ENCODE data around the gene GNG12.
"Not testable (repeated sequence)": the region's sequence is repeated elsewhere in the genome, so short reads cannot be mapped to it uniquely, and the experiment has no call there.

Gene GNG12

DNA sequence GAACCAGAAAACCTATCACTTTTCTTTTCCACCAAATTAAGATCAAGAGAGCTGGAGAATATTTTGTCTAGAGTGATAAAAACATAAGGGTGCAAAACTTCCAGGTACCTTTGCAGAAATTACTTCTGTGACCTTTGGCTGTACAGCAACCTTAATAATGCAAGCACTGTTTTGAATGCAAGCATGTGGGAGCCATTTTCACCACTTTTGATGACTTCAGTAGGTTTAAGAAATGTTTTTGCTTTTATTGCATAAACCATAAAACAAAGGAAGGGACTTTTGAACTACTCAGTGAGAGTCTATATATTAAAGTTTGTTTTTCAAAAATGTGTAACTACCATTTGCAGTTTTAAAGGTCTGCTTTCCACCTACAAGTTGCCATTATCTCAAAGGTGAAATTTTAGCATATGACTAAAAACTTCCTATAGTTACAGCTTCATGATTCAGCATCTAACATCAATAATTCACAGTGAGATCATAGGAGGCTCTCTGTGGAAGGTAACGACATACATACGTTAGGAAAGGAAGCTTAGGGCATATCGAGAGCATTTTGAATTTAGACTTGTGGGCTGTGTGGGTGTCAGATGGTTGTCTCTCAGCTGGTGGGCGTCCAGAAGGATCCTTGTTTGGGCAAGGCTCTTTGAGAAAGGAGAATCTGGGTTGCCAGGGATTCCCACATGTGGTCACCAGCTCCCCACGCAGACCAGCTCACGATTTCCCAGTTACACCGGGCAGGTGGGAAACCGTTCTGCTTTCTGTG, 149.3 kb downstream of the GNG12 start:
- no peak for DNase-seq (ENCODE audit: low read depth, low spot score)

DNA sequence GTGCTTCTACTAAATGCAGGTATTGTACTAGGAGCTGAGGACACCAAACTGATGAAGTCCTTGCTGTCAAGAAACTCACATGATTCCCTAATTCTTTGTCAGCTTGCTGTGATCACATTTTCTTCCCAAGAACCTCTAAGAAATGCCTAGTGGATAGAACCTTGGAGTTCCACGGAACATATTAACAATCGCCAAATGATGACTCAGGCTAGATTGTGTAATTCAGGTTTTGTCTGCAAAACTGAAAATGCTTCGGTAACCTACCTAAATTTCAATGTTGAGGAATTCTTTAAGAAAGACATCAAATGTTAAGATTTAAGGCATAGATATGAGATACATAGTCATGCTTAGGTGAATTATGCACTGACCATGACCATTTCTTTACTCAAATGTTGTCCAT, 150.0 kb downstream of the GNG12 start:
- no peak for DNase-seq (ENCODE audit: low read depth, low spot score)

DNA sequence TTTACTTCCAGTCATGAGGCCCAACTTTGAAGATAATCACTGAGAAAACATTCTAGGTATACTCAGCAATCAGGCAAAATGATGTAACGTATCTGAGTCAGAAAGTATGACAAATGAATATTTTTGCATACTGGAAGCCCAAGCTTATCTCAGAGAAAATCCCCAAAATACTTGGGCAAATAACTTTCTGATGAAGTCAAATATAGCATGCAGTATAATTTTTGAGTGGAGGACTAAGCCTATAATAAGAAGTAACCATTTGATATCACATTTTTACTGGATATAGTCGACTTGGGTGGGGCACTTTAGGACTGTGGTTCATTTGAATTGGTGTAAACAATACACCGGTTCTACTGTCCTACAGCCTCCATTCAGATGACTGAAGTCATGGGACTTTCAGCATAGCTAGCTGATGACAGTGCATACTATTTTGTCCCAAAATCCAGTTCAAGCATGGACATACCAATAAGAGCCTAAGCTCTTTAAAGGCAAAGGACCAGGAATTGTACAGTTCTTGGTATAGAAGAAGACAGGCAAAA, 150.5 kb downstream of the GNG12 start:
- DNase-seq (ENCODE audit: low read depth, low spot score), result no peak

DNA sequence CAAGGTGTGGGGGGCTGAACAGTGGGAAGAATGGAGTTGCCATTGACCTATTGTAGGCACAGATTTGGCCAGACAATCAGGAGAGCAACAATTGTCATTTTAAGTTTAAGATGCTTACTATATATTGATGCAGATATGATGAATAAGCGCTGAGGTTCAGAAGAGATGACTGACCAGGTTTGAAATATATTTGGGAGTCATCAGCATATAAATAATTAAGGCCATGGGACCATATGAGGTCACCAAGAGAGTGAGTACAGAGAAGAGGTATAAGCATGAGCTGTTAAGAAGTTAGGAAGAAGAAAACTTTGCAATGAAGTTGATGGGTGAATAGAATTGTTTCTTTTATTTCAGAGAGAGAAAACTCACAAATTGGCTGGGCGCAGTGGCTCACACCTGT, 152.8 kb downstream of the GNG12 start:
- no peak for DNase-seq (ENCODE audit: low read depth, low spot score)

DNA sequence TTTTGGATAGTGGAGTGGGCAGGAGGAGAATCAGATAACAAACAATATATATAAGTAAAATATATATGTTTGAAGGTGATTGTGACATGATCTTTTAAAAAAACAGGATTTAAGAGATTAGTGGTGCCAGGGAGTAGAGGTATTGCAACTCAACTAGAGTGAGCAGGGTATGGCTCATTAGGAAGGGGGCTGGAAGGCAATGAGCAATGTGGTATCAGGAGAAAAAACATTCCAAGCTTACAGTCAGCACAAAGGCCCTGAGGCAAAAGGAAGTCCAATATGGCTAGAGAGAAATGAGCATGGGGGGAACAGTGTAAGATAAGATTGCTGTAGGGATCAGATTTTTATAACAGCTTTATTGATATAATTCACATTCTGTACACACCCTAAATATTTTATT, 153.6 kb downstream of the GNG12 start:
- DNase-seq (ENCODE audit: low read depth, low spot score), result no peak

DNA sequence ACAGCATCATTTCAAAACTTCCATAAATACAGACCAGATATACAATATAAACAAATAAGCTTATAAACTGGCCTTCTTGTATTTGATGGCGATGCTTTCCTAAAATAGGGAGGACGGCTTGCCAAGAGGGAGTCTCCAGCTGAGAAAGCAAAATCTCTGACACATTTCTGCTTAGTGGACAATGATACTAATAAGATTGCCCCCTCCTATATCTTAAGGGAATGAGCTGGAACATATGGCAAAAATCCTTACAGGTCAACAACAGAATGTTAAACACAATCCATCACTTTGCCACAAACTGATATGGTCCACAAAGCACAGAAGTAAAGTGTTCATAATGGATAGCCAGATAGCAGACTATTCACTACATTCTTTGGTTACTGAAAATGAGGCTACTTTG, 155.3 kb downstream of the GNG12 start:
- no peak for DNase-seq (ENCODE audit: low read depth, low spot score)

DNA sequence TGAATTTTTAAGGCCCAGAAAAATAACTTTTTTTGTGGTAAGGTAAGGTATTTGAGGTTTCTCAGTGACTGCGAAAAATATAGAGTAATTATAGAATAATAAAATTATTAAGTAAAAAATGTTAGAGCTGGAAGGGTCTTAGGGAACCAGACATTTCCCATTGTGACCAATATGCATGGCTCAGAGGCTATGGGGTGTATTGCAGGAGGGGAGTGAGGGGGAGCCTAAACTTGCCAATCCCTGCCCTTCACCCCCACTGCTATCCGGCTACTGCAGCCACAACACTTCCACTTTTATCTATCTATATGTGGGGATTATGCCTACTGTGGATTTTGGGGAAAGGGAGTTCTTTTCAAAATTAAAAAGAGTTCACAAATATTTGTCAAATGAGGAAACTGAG, 155.9 kb downstream of the GNG12 start:
- no peak for DNase-seq (ENCODE audit: low read depth, low spot score)

DNA sequence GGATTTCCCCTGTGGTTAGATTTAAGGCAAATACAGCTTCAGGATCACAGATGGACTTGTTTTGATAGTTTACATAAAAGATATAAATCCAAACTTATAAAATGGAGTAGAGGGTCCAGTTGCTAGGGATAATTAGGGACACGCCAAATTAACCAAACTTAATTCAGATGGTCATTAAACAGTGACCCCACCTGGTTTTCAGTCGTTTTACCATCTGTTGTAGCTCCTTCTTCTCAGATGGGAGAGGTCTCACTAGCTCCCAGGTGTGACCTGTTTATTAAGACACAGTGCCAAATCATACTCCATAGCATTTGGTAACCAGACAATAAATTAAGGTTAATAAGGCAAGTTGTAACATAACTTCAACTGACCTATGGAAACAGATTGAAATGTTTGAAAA, 156.3 kb downstream of the GNG12 start:
- DNase-seq (ENCODE audit: low read depth, low spot score), result no peak

DNA sequence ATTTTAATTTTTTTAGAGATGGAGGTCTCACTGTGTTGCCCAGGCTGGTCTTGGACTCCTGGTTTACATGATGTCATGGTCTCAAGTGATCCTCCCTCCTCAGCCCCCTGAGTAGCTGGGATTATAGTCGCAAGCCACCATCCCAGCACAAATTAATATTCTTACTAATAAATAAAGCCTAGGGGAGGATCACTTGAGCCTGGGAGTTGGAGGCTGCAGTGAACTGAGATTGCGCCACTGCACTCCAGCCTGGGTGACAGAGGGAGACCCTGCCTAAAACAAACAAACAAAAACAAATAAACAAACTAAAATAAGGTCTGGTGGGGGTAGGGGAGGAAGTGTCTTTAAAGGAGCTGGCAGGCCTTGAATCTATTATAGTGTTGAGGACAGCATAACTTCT, 157.0 kb downstream of the GNG12 start:
- no peak for DNase-seq (ENCODE audit: low read depth, low spot score)

DNA sequence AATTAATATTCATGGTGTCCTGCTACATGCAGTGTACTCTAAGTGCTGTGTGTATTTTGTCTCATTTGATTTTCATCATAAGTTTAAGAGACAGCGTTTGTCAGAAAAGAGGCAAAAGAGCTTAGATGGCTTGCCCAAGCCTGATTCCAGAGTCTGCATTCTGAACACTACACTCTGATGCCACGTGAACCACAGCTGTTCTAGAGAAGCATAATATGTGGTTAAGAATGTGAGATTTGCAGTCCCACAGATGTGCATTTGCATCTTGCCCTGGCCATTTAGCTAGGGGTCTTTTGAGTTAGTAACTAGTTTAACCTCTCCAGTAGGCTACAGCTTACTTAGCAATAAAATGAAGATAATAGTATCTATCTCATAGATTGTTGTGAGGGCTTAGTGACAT, 157.5 kb downstream of the GNG12 start:
- DNase-seq (ENCODE audit: low read depth, low spot score), result no peak

DNA sequence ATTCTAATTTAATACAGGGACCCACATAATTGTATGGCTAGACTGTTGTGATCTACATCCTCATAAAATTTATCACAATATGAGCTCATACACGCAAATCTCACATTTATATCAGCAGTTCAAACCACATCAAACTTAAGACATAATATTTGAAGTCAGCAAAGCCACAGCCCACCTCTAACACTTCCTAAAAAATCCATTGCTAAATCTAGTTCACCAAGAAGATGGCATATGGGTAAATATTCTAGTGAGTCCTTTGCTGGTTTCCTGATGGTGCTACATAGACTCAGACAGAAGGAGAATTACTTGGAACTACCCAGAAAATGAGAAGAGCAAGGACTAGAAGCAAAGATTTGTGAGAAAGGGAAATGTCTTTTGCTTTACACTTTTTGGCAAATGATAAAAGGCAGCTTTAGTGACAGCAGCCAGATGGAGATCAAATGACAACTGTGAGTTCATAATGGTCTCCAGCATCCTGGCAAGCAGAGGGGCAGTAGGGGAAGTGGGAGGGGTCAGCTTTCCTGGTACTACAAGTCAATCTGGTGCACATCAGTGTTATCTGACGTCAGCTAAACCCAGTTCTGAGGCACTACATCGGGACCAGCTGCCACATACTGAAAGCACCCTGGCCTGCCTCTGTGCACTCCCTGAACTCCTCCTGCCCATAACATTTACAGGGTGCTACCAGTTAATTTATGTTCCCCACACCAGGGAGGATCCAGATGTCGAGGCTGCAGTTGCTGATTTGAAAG, 158.8 kb downstream of the GNG12 start:
- DNase-seq (ENCODE audit: low read depth, low spot score), result no peak

DNA sequence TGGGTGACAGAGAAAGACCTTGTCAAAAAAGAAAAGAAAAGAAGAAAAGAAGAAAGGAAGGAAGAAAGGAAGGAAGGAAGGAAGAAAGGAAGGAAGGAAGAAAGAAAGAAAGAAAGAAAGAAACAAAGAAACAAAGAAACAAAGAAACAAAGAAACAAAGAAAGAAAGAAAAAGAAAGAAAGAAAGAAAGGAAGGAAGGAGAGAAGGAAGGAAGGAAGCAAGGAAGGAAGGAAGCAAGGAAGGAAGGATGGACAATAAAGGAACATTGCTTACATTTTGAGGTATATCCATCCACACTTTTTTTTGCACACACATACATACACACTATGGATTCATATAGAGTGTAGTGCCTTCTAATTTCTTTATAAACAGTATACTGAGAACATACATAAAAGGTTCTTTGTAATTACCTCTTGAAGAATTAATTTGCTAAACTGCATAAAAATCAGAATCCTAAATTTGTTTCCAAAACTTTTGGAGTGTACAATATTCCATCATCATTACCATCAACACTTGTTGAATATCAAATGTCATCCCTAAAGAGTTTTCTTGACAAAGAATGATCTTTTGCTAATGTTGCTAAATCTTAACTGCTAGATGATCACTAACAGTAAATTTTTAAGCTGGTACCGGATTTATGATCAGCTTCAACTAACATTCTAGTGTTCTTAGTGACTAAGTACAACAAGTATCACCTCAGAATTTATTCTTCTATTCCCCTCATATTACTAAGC, 159.6 kb downstream of the GNG12 start:
- DNase-seq (ENCODE audit: low read depth, low spot score), result no peak

DNA sequence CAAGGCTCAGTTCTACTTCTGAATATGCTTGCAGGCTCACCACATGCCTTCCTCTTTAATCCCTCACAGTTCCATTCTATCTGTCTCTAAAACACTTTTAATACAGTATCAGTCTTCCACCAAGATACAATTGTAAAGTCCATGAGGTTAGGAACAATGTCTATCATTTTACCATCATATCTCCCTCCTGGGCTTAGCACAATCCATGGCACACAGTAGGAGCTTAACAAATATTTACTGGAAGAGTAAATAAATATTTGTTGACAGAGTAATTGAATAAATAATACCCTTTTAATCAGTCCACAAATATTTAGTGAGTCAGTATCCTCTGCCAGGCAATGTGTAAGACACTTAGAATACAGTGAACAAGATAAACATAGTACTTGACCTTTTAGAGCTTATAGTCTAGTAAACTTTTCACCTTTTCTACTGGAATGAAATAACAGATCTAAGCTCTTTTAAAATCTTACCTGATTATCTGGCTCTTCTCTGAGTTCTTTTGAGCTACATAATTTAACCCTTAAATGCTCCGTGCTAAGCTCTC, 160.9 kb downstream of the GNG12 start:
- DNase-seq (ENCODE audit: low read depth, low spot score), result no peak

DNA sequence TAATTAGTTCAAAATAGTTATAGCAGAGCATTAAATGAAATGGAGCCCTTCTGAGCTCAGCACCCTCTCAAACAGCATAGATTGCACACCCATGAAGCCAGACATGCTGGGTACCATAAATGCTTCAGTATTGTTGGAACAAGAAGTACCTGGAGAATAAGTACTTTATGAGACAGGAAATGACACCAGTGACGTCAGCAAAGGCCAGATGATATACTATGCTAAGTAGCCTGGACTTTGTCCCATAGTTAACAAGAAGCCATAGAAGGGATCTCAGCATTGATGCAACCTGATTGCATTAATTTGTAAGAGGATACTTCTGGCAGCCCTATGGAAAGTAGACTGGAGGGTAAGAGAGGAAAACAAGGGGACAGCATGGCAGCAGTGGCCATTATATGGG, 164.6 kb downstream of the GNG12 start:
- no peak for DNase-seq (ENCODE audit: low read depth, low spot score)

DNA sequence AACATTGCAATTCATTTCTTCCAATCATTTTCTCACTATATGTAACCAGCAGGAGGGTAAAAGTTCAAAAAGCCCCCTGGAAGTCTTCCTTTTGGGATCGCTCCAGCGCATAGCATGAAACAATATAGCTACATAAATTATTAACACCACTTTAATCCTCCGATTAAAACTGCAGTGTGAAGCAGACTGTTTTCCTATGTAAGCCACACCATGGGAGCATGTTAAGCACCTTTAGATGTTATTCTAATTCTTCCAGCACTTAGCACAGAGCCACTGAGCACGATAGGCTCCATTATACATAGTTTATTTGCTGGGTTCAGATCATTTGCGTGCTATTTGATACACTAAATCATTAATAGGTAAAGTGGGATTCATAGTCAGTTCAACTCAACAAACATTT, 166.6 kb downstream of the GNG12 start:
- DNase-seq (ENCODE audit: low read depth, low spot score), result no peak

DNA sequence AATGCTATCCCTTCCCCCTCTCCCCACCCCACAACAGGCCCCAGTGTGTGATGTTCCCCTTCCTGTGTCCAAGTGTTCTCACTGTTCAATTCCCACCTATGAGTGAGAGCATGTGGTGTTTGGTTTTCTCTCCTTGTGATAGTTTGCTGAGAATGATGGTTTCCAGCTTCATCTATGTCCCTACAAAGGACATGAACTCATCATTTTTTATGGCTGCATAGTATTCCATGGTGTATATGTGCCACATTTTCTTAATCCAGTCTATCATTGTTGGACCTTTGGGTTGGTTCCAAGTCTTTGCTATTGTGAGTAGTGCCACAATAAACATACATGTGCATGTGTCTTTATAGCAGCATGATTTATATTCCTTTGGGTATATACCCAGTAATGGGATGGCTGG, 168.0 kb downstream of the GNG12 start:
- DNase-seq (ENCODE audit: low read depth, low spot score), result not testable (repeated sequence)

DNA sequence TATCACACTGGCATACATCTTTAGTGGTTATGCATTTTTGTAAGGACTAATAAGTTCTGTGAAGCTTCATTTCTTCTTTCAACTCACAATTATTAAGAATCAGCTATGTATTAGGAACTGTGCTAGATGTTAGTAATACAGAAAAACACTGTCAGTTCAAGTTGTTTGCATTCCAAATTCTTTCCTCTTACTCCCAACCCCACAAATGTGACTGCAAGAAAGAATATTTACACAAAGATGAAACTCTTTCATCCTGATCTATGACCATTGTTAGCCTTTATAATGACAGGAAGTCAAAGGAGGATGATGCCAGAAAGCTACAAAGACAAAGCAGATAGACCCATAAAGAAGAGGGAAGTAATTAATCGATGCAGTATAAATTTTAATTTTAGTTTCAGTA, 169.2 kb downstream of the GNG12 start:
- no peak for DNase-seq (ENCODE audit: low read depth, low spot score)

DNA sequence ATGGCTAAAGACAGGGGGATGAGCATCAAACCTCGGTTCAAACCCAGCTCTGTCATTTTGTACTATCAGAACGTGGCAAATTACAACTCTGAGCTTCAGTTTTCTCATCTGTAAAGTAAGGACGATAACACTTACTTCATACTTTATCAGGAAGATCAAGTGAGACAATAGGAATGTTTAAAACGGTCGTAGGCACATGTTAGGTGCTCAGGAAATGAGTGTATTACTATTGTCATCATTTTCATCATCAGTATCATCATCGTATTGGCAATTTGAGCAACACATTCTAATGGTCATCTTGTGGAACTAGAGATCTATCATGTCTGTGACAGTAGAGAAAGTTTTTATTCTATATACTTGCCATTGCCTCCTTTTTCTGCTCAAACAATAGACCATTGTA, 170.4 kb downstream of the GNG12 start:
- DNase-seq (ENCODE audit: low read depth, low spot score), result no peak

DNA sequence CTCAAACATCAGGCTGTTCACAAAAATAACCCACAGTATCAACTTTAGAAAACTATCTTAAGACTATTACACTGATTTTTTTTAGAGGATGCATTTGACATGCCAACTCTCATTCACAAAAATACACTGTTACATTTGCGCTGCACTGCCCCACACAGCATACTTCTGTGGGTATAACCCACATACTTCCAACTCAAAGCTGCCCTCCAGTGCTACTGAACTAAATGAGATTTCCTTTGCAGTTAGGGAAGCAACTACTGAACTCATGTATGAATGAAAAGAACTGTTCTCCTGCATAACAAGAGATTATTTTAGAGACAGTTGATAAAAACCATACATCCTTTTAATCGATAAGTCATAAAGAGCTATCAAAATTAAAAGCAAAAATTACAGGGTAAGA, 174.0 kb downstream of the GNG12 start:
- no peak for DNase-seq (ENCODE audit: low read depth, low spot score)

DNA sequence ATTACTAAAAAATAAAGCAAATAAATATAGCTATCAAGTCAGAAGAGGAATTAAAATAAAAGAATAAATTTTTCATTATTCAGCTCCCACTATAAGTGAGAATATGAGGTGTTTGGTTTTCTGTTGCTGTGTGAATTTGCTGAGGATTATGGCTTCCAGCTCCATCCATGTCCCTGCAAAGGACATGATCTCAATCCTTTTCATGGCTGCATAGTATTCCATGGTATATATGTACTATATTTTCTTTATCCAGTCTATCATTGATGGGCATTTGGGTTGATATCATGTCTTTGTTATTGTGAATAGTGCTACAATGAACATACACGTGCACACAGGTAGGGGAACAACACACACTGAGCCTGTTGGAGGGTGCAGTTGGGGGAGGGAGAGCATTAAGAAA, 176.1 kb downstream of the GNG12 start:
- DNase-seq (ENCODE audit: low read depth, low spot score), result not testable (repeated sequence)

DNA sequence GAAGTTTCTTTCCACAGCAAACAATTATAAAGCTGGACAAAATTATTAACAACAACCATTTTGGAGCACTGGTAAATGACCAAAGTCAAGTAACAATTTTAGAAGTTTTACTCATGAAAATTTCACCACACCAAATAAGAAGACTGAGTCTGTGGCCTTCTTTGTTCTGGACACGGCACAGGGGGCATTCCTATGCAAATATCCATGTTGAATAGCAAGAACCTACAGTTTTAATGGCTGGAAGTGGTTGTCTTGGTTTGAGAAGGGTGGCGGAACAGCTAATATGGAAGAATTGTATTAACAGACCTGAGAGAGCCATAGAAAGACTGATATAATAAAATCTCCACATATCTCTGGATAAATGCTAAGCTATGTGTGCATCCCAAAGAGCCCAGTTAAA, 177.7 kb downstream of the GNG12 start:
- no peak for DNase-seq (ENCODE audit: low read depth, low spot score)

DNA sequence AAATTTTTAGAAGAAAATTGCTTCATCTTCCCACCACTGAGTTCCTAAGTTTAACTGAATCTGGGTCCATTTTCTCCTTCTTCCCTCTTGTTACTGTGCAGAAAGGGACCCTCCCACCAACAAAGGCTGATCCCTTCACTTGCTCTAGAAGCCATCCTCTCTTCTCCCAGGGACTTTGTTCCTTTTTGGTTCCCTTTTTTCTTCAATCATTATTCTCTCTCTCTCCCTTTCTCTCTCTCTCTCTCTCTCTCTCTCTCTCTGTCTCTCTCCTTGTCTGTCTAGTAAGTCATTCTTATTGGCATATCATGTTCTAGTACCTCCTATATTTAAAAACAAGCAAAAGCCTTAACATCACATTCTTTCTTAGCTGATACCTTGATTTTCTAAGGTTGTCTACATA, 180.0 kb downstream of the GNG12 start:
- no peak for DNase-seq (ENCODE audit: low read depth, low spot score)
